ENCODE results near the gene PTPN13.

Gene PTPN13

DNA sequence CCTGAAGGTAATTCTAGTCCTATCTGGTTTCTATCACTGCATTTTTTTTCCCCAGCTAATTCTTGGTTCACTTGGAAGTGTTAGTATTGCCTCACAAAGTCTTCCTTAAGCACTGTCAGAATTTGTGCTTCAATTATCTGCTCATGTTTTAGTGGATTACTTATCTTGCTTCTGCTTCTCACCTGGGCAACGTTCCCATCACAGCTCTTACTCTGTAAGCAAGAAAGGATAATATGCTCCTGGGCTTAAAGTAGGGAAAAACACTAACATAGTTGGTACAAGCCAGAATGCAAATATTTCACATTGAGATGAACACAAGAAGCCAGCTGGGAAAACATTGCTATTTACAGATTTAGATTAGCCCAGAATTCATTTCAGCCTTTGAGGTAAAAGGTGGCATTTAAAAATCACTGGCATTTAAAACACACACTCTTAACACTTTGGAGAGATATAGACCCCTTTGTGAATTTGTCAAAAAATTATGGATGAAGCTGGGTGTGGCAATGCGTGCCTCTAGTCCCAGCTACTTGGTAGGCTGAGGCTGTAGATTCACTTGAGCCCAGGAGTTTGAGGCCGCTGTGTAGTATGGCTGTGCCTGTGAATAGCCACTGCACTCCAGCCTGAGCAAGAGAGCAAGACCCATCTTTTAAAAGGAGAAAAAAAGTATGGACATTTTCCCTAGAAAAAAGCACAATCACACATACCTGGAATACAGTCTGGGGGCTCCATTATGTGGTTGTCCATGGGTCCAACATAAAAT, 6.6 kb upstream of the PTPN13 start:
- DNase-seq = no peak

DNA sequence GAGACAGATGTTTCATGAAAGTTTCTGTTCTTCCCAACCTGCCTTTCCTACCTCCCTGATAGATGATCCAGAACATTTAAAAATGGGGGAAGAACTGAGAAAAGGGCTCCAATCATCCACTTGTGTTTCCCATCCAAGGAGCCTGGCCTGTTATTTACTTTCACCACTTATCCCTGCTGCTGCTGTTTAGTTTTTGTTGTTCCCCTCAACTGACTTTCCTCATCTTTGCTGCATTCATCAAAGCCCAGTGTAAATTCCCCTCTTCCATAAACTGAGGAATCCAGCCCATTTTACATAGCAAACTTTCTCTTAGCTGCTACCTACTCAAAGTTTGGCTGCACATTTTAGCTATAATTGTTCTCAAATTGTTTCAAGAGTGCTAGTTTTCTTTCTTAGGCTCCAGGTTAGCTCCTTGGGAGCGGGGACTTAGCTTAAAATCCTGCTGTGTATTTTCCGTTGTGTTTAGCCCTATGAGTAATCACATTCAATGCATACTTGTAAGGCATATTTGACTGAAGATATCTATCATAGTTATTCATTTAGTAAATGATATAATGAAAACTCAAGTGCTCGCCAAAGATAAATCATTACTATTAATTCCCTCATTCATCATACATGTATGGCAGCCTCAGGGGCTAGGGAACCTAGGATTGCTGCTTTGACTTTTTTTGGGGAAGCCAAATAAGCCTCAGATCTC, 1.4 kb upstream of the PTPN13 start:
- no peak for DNase-seq

DNA sequence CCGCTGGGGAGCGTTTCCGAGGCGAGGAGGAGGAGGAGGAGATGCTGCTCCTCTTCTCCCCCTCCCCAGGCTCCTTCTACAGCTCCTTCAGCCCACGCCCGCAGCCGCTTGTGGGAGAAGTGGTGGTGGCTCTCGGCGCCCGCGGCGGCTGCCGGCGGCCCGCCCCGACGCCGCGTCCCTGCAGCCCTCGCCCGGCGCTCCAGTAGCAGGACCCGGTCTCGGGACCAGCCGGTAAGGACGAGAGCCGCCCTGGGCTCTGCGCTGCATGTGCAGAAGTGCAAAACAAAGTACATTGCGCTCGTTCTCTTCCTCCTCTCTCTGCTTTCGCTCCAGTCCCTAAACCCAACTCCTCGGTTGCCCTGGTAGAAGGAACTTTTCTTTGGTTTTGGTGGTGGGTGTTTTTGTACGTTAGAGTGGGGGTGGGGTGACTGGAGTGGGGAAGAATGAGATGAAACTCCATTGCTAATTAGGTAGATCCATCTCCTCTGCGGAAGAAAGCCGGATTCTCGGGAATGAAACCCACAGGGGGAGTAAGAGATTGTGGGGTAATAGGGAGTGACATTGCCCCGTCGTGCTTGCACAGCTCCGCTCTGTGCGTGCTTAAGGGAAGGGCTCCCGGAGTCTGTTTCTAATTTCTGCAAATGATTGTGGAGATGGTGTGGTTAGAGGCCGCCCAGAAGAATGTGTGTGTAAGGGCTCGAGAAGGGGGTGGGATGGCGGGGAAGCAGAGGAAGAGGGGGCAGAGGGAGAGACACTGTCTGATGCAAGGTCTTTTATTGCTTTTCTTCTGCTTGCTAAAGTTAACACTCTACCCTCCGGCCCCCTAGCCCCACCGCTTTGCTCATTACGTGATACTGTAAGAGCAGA, 677 bp downstream of the PTPN13 start:
- DNase-seq = peak; percentile 40 to 62 (median 52)

DNA sequence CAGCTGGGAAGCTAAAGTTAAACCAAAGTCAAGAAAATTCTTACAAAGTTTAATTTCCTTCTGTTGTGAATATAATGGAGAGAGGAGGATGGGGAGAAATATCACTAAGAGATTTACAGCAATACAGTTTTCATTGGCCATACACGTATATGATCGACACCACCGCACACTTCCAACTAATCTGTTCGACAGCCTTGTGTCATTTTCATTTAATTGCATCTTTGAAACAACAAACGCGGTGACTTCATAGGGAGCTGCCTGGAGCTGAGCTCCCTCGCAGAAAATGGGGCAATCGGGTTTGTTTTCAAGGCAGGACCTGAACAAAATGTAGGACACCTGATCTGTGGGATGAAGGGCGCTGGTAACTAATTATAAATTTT, 1.3 kb downstream of the PTPN13 start:
- DNase-seq = peak in 3 of 4 experiments; percentile 3 to 16 (median 5)

DNA sequence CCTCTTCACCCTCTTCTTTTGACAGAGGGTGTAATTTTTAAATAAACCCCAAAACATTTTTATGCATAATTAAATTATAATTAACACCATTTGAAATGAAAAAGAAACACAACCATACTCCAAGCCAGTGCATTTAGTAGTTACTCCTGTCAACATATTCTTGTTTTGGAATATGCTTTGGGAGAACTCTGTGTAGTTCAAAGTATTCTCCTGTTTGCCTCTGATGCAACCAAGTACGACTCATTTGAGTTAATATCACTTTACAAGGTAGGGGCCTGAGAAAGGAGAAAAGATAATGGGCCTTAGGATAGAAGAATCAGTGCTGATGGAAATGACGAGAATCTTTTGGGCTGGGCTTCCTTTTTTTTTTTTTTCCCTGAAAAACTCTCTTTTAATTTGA, 2.7 kb downstream of the PTPN13 start:
- DNase-seq = no peak

DNA sequence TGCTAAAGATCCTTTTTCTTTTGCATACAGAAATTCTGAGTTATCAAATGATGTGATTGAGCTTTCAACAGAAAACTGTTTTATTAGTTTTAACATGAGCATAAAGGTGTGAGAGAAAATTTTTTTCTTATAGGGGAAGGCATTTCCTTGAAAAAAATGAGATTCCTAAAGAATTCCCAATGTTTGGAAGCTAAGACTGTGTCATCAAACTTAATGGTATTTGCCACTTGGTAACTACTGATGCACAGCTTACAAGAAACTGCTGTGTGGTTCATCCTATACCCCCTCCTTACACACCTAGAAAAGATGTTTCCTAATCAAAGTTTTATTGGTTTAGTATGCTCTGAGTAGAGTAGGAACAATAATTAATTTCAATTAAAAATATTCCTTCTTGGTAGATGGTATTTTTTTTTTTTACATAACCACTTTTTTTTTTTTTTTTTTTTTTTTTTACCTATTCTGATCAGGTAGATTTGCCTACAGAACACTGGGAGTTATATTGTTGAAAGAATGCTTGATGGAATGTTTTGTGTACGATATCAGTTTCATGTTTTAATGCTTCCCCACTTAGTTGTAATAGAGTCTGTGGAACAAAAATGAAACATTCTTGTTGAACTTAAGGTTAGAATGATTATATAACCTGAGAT, 6.0 kb downstream of the PTPN13 start:
- no peak for DNase-seq

DNA sequence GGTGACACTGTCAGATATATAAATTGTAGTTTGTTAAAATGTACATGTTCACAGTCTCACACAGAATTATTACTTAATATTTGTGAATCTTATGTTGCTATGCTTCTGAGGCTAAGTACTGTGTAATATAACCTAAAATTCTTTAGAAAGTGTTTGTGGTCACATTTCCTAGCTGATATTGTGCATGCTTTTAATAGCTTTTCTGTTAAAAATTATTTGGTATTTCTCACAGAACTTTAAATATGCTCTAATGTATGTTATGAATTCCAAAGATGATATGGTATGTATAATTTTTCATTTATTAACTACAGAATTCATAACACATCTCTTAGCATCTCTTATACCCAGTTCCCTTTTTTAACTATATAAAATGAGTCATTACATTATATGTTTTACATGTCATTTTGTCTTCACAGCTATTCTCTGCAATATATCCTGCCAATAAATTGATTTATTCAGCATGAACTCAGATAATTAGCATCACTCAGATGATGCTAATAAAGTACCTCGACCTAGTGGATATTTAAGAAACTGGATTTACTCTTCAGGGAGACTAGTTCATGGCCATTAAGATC, 9.3 kb downstream of the PTPN13 start:
- no peak for DNase-seq

DNA sequence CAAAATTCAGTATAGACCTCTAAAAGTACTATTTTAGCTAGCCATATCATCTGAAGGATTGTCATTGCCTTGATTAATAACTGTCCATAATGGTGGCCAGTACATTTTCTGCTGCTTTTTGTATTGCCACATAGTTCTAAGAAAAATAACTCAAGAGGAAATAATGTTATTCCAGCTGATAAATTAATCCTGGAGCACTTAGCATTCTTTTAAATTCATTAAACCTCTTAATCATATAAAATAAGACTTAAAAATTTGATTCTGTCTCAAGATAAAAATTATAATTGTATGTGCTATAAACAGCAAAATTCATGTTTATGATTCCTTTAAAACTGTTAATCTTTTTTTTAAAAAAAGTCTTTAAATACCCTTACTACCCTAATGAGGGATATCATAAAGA, 12.7 kb downstream of the PTPN13 start:
- DNase-seq = no peak

DNA sequence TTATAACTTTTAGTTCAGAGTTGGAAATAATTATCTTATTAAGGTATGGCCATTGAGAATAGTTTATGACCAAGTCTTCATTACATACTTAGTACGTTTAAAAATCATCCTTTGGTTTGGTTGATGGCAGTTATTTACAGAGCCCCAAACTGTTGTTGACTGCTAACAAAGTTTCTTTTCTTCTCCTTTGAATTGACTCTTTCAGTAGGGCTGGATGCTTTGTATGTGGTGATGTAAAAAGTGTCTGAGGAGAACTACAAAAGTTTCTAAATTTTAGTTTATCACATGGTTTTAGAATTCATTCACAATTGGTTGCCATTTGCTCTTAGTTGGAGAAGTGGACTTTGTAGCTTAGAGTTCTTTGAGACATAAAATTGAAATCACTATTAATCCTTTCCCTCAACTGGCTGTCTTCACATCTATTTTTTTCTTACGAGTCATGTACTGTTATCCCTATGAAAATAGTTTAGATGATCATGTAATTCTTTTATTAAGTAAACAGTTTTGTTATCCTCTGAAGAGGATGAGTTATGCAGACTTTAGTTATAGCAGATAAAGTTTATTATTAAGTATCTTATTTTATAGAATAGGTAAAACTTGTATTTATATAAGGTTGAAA, 14.8 kb downstream of the PTPN13 start:
- no peak for DNase-seq

DNA sequence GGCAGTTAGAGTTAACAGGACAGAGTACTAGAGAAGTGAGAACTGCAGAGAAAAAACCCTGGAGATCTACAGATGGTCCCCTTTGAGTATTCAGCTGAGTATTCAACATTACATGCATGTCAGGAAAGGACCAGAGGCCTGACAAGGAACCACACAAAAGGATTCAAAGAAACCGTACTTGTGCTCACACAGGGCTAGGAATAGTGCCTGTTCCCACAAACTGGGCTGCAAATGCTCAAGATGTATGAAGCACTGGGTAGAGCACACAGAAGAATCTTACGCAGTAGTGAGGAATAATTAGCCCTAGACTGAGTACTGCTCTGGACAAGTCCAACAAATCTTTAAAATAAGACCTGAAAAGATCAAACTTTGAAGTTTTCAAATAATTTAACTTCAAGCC, 17.6 kb downstream of the PTPN13 start:
- DNase-seq = no peak

DNA sequence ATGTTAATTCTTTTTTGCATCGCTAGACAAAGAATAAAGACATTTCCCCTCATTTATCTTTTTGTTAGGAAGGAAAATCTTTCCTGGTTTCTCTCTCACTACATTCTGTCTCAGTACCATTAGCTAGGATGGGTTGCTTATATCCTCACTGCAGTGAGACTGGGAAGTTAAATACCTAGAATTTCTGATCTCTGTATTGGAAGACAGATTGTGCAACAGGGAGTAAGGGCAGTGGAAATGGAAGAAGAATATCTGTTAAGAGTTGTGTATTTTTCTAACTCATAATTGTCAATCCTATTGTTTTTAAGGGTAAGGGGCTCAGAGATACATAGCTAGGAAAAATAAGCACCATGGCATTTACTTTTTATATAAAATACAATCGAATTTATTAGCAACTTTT, 19.6 kb downstream of the PTPN13 start:
- no peak for DNase-seq

DNA sequence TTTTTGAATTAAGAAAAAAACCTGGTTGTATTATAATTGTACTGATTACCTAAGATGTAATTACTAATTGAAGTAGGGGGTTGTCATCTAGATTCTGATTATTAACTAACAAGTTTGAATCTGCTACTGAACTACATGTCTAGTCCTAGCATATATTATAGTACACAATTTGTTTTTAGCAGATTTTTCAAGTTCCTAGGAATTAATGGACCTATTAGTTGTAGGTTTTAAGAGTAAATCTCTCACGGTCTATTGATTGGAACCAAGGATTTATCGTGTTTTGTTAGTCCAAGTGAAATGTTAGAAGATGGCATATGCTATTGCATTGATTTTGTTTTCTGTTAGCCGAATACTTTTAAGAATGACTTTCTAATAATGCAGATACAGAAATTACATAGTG, 20.8 kb downstream of the PTPN13 start:
- no peak for DNase-seq

DNA sequence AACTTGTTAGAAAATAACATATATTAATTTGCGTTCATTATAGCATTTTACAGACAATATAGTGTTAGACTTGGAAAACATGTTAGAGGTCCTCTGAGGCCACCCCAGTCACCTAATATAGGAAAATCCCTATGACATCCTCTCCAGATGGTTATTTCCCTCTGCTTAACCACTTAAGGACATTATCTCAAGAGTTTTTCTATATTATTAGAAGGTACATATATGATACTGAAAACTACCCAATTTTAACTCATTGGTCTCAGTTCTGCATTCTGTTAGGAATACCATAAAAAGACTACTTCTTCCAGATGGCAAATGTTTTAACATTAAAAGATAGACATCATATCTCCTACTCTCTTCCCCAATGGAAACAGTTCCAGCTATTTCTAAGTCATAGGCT, 21.4 kb downstream of the PTPN13 start:
- no peak for DNase-seq

DNA sequence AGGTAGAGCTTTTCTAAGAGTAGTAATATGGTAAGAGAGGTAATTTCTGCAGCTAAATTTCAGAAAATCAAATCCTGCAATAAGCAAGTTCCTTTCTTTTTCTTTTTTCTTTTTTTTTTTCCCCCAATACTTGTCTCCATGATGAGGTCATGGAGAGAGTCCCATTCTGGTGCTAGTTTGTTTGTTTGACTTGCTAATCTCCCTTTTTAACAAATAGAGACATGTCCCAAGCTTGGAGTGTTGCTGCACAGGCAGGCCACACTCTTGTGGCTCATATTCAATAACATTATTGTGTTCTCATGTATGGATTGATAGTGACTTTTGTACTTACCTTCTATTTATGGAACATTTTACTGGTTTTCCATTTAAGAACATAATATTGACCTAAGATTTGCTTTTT, 25.5 kb downstream of the PTPN13 start:
- DNase-seq = no peak

DNA sequence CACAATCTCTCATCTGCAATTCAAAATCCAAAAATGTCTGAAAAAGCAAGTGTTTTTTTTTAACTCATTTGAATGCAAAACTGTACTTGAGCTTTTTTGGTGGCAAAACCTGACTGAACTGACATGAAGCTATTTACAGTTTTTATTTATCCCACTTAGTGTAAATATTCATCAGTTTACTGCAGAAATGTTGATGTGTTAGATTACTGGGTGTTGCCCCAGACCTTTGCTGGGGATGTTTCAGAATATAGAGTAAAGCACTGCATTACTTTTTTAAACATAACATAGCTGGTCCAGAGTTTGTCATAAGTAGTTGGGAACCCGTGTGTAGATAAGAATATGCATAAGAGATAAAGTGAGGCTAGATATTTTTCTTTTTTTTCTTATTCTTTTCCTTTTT, 27.3 kb downstream of the PTPN13 start:
- no peak for DNase-seq

DNA sequence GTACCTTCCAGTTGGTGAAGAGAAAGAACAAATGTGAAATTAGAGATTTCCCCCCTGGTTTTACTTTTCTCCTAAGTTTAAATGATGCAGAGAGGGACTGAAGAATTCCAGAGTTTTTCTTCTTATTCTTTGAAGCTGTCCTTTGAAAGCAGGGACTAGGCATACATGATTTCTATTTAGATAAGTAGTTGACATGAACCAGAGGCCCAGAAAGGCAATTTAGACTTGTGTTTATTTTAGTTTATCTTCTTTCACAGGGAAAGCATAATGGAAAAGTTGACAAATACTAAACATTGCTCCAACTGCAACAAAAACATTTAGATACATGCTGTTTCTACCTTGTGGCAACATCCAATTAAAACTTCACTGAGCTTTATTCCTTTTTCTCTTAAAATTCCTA, 32.0 kb downstream of the PTPN13 start:
- DNase-seq = no peak

DNA sequence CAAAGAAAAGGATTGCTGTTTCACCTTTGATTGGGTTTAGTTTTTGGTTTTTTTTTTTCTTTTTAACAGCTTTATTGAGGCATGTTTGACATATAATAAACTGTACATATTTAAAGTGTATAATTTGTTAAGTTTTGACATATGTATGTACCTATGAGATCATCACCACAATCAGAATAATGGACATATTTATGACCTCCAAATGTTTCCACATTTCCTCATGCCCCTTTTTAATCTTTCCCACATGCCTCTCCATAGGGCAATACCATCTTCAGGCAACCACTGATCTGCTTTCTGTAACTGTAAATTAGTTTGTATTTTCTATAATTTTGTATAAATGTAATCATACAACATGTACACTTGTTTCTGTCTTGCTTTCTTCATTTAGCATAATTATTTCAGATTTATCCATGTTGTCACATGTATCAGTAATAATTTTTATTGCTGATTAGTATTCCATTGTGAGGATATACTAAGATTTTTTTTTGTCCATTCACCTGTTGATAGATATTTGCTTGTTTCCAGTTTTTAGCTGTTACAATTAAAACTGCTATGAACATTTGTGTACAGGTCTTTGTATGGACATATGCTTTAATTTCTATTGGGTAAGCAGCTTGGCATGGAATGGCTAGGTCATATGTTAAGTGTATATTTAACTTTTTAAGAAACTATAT, 33.5 kb downstream of the PTPN13 start:
- no peak for DNase-seq

DNA sequence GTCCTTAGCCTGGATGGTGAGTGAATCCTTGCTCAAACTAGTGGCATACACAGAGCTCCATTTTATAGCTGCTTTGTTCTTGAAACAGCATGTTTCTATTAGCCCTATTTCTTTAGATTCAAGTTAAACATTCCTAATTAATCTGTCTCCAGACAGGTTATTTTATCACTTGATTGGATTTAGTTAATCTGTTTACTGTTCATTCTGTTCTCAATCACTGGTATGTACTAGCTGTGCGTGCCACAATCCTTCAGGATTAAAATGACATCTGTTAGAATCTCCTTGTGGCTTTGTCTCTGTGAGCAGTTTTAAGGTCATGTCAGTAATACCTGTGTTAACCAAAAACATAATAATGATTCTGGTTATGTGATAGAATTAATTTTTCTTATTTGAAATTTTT, 36.5 kb downstream of the PTPN13 start:
- DNase-seq = no peak

DNA sequence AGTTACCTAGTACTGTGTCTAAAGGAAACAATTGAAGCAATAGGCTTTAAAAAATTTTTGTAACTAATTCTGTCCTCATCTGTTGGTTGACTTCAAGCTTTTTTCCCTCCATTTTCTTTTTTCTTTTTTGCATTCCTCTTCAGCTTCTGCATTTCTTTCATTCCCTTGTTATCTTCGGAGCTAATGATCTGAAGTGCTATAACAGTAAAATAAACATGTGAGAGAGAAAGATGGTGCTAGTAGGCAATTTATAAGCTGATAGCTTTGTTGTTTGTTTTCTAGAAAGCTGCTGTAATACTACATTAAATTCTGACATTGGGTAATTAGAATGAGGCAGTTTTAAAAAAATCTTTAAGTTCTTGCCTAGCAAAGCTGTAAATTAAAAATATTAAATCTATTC, 37.1 kb downstream of the PTPN13 start:
- no peak for DNase-seq

DNA sequence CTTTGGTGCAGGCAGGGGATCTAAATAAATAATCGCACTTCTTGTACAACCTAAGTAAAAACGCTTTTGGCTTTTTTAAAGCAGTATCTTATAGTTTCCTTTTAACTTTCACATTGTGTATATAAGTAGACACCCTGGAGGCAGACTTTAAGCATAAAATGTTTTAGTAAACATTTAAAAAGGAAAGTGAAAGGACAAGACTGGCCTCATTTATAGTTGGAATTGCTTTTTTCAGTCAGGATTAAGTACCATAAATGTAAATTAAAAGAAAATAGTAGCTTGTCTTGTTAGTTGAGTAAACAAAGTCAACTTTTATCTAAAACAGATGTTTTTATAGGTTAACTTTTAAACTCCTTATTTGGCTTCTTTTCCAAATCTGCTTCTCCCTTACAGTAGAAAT, 39.7 kb downstream of the PTPN13 start:
- no peak for DNase-seq

DNA sequence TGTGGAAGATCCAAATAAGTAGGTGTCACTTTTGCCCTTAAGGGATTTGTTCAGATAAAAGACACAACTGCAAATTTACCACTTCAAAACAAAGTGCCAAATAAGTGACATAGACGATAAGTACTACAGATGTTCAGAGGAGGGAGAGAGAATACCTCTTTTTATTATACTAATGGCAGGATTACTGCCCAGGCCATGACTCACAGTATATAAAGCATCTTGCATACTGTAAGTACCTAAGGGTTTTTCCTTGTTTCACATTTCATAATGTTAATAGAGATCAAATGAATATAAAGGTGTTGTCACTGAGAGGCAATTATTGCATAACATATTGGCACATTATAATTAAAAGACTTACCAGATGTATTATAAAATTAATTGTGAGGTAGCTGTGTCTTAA, 46.4 kb downstream of the PTPN13 start:
- no peak for DNase-seq

Measured in suppressor macrophage (primary cell).